GM23248 (cell line): ENCODE results near the gene DICER1. TPM values are rescaled to one million over a fixed set of nuclear protein-coding genes. Genes with fewer than 3 reads are reported as not detected.

Source experiments
- DNase-seq: peaks from one replicate; pipeline ENCODE4 v3.0.0-alpha.2; 2015
- H2AFZ ChIP-seq: fragments of 200-600 bp; sonication (generic); 2 replicates; pipeline ENCODE4 v1.6.1; 2016; ENCODE audit warnings: antibody characterized with exemption
- H3F3A ChIP-seq: fragments of 200-600 bp; sonication (generic); 2 replicates; pipeline ENCODE4 v1.6.1; 2016; ENCODE audit warnings: mild to moderate bottlenecking, antibody characterized with exemption, mixed run types; ENCODE audit not compliant: insufficient read depth
- H3K27ac ChIP-seq: fragments of 200-600 bp; sonication (generic); 2 replicates; pipeline ENCODE4 v1.5.1; 2016; ENCODE audit warnings: mild to moderate bottlenecking
- H3K27me3 ChIP-seq: fragments of 200-600 bp; sonication (generic); replicated peaks from 2 replicates; pipeline ENCODE4 v1.6.1; 2016; ENCODE audit warnings: mild to moderate bottlenecking; ENCODE audit not compliant: insufficient read depth
- H3K36me3 ChIP-seq: fragments of 200-600 bp; sonication (generic); 2 replicates; pipeline ENCODE4 v1.6.1; 2016; ENCODE audit warnings: low read depth, mild to moderate bottlenecking
- H3K4me1 ChIP-seq: fragments of 200-600 bp; sonication (generic); 2 replicates; pipeline ENCODE4 v1.6.1; 2016; ENCODE audit warnings: mild to moderate bottlenecking; ENCODE audit not compliant: insufficient read depth
- H3K4me2 ChIP-seq: fragments of 200-600 bp; sonication (generic); one replicate; pipeline ENCODE4 v1.6.1; 2016; ENCODE audit warnings: mild to moderate bottlenecking; ENCODE audit not compliant: unreplicated experiment
- H3K4me3 ChIP-seq: fragments of 200-600 bp; sonication (generic); 2 replicates; pipeline ENCODE4 v1.5.1; 2016; ENCODE audit warnings: mild to moderate bottlenecking
- H3K79me2 ChIP-seq: fragments of 200-600 bp; sonication (generic); 2 replicates; pipeline ENCODE4 v1.6.1; 2016; ENCODE audit warnings: mild to moderate bottlenecking; ENCODE audit not compliant: insufficient read depth
- H3K9ac ChIP-seq: fragments of 200-600 bp; sonication (generic); 2 replicates; pipeline ENCODE4 v1.6.1; 2016; ENCODE audit warnings: mild to moderate bottlenecking
- H3K9me2 ChIP-seq: fragments of 200-600 bp; sonication (generic); 2 replicates; pipeline ENCODE4 v1.6.1; 2016; ENCODE audit warnings: mixed run types, mild to moderate bottlenecking, moderate library complexity; ENCODE audit not compliant: insufficient read depth
- H3K9me3 ChIP-seq: fragments of 200-600 bp; sonication (generic); one replicate; pipeline ENCODE4 v1.6.1; 2017; ENCODE audit warnings: low read depth
- H4K20me1 ChIP-seq: fragments of 200-600 bp; sonication (generic); 2 replicates; pipeline ENCODE4 v1.6.0; 2016; ENCODE audit not compliant: insufficient read depth
- EZH2 ChIP-seq: fragments of 200-600 bp; sonication (generic); IDR thresholded peaks from 2 replicates; pipeline ENCODE4 v1.6.1; 2018; ENCODE audit warnings: antibody characterized with exemption, mild to moderate bottlenecking; ENCODE audit not compliant: insufficient read depth, poor library complexity, severe bottlenecking
- EZH2phosphoT487 ChIP-seq: fragments of 200-600 bp; sonication (generic); IDR thresholded peaks from 2 replicates; pipeline ENCODE4 v1.6.1; 2018; ENCODE audit warnings: antibody characterized with exemption, moderate library complexity, mild to moderate bottlenecking, low read depth; ENCODE audit not compliant: insufficient read depth
- WGBS, 2 experiments: methylation state at CpG; one replicate each; pipeline ENCODE4 v1.1.6; 2015 to 2017; ENCODE audit warnings: low lambda C conversion rate in 2 of 2, low coverage in 1 of 2; ENCODE audit errors: missing lambda C conversion rate in 2 of 2; 5-methylcytosine and 5-hydroxymethylcytosine counted together
- in situ Hi-C: fragments of 300-500 bp; cut with MboI; formaldehyde crosslinking; loops from 2 replicates; pipeline ENCODE4 v1.15.0; 2020
- polyA plus RNA-seq: library from polyadenylated mRNA; unstranded; fragments of >200 nt; fragmentation: Nextera tagmentation; extraction: Ambion mirVana; gene quantifications from 2 replicates; pipeline ENCODE4 v1.2.1, GENCODE V29; 2016
- total RNA-seq: library from RNA; depleted of rRNA; stranded (reverse); fragments of >200 nt; shearing (Covaris generic); gene quantifications from 2 replicates; pipeline ENCODE4 v1.2.3, GENCODE V29; 2014

DICER1 gene
- total and polyA plus RNA-seq, 2 experiments from 2014 or later = 9.8 to 27.6 TPM

DNA sequence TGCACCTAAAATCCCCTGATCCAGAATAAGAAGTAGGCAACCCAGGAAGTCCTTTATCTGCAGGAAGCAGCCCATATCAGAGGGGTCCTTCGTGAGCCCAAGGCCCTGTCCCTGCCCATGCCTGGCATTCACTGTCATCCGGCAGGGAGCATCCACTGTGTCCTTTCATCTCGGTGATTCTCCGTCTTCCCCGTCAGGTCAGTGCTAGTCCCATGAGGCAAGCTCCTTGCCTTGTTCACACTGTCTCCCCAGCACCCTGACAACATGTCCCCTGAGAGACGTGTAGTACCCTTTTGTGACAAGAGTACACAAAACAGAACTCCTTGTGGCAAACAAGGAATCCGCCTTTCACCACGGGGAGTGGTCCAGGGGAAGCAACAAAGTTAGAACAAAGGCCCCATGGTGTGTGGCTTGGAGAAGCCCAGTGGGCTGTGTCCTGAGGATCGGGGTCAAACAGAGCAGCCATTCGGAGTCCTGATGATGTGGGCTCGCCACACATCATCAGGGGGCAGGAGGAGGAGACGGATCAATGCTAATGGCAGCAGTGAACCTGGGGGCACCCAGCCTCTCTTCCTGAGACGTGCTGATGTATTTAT, 112.1 kb downstream of the DICER1 start:
- WGBS, 2 experiments = 68 to 70% methylated on average over 13 of the region's 13 CpGs

GRCh38 chr14:95044463-95045105, 112.7 kb downstream of the DICER1 start:
- in situ Hi-C loops = no loop called here
- WGBS, 2 experiments = 61 to 67% methylated on average over 15 to 17 of the region's 17 CpGs
- Histone ChIP-seq H3K4me2 (no peak overlapping the region), H4K20me1 (no peaks in the 10 kb centered on the region), H3K79me2 (no peaks in the 10 kb centered on the region), H2AFZ (no peak overlapping the region), H3K4me3 (no peak overlapping the region), H3K27me3 (no peaks in the 10 kb centered on the region; the same call in 1 of the 2 replicates), H3K9ac (no peak overlapping the region), H3F3A (no peaks in the 10 kb centered on the region), H3K9me2 (no peaks in the 10 kb centered on the region), H3K36me3 (no peaks in the 10 kb centered on the region), H3K4me1 (no peaks in the 10 kb centered on the region), H3K27ac (no peak overlapping the region), H3K9me3 (no peaks in the 10 kb centered on the region)
- DNase-seq = no peak
- no peak for TF ChIP-seq EZH2
- TF ChIP-seq EZH2phosphoT487 = no peak

More for the DNA sequence above, 112.1 kb downstream of the DICER1 start:
- DNase-seq = no peak
- TF ChIP-seq EZH2phosphoT487 = no peak
- no peak for TF ChIP-seq EZH2
- H3K9ac ChIP-seq = no peak overlapping the region
- no peaks in the 10 kb centered on the region for H3F3A ChIP-seq
- H3K9me2 ChIP-seq = no peaks in the 10 kb centered on the region
- H3K9me3 ChIP-seq = no peaks in the 10 kb centered on the region
- no peaks in the 10 kb centered on the region for H3K4me1 ChIP-seq
- no peak overlapping the region for H2AFZ ChIP-seq
- H3K79me2 ChIP-seq = no peaks in the 10 kb centered on the region
- H4K20me1 ChIP-seq = no peaks in the 10 kb centered on the region
- H3K4me2 ChIP-seq = no peak overlapping the region
- H3K4me3 ChIP-seq = no peak overlapping the region
- in situ Hi-C loops = no loop called here
- no peaks in the 10 kb centered on the region; the same call in 1 of the 2 replicates for H3K27me3 ChIP-seq
- no peaks in the 10 kb centered on the region for H3K36me3 ChIP-seq
- H3K27ac ChIP-seq = no peak overlapping the region

DNA sequence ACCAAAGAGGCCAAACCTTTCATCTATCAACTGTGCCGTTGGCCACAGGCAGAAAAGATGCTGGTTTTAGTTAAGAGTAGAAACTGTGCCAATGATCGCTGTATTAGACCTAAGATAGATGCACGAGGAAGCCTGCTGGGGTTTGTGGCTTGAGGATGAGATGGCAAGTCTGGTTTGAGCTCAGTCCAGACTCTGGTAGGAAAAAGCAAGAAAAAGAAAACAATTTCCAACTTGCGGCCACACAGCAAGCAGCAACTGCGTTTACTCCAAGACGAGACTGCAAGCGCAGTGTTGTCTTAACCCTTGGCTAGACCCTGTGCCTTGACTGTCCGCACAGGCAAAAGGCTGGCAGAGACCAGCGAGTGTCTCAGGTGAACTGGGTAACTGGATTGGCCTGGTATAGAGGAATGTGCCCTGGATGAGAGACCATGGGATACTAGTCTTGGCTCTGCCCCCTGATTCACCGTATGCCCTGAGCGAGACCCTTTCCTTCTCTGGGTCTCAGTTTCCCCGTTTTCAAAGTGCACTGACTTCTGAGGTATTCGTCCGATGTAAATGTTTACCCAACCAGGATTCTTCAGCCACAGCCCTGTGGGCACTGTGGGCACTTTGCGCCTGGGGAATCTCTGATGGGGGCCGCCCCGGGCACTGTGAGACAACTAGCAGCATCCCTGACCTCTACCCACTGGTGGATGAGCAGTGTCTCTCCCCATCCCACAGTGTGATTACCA, 113.4 kb downstream of the DICER1 start:
- no peak overlapping the region for H3K4me2 ChIP-seq
- TF ChIP-seq EZH2 (no peak), EZH2phosphoT487 (no peak)
- WGBS, 2 experiments = 38 to 41% methylated on average over 17 of the region's 17 CpGs
- no peaks in the 10 kb centered on the region; the same call in none of the 2 replicates for H3K27me3 ChIP-seq
- H3K9me3 ChIP-seq = no peaks in the 10 kb centered on the region
- H3F3A ChIP-seq = no peaks in the 10 kb centered on the region
- H3K9me2 ChIP-seq = no peaks in the 10 kb centered on the region
- no peak overlapping the region for H3K4me3 ChIP-seq
- no peak overlapping the region for H3K27ac ChIP-seq
- H3K4me1 ChIP-seq = no peaks in the 10 kb centered on the region
- in situ Hi-C loops = no loop called here
- H3K36me3 ChIP-seq = no peaks in the 10 kb centered on the region
- H4K20me1 ChIP-seq = no peaks in the 10 kb centered on the region
- no peak for DNase-seq
- H3K79me2 ChIP-seq = no peaks in the 10 kb centered on the region
- H2AFZ ChIP-seq = no peak overlapping the region
- no peak overlapping the region for H3K9ac ChIP-seq

DNA sequence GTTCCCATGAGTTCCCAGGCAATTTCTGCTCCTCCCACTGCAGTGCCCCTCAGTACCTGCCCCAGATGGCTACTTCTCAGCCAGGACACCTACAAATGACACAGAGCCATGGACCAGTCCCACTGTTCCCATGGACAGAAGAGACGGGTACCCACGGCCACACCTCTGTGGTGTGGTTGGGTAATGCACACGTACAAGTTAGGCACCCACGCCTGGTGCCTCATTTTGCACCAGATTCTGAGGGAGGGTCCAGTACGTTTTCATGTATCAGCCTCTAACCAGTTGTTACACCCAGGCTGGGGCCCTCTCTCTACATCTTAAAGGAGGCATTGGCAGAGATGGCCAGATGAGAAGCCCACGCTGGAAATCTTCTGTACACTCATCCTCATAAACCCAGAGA, 114.0 kb downstream of the DICER1 start:
- no peaks in the 10 kb centered on the region for H3K9me3 ChIP-seq
- DNase-seq = no peak
- H3K4me2 ChIP-seq = no peak overlapping the region
- TF ChIP-seq EZH2phosphoT487 (no peak), EZH2 (no peak)
- no peaks in the 10 kb centered on the region for H3K79me2 ChIP-seq
- no peaks in the 10 kb centered on the region for H3K36me3 ChIP-seq
- H3K9ac ChIP-seq = no peak overlapping the region
- H3K27me3 ChIP-seq = no peaks in the 10 kb centered on the region; the same call in none of the 2 replicates
- no peak overlapping the region for H2AFZ ChIP-seq
- no peaks in the 10 kb centered on the region for H3F3A ChIP-seq
- in situ Hi-C loops = no loop called here
- no peak overlapping the region for H3K4me3 ChIP-seq
- WGBS, 2 experiments = 25 to 29% methylated on average over 6 of the region's 6 CpGs
- no peaks in the 10 kb centered on the region for H3K9me2 ChIP-seq
- no peak overlapping the region for H3K27ac ChIP-seq
- no peaks in the 10 kb centered on the region for H3K4me1 ChIP-seq
- no peaks in the 10 kb centered on the region for H4K20me1 ChIP-seq
